Smooth muscle cell (in vitro differentiated cells): ENCODE results near the gene GP1BB. TPM values are rescaled to one million over a fixed set of nuclear protein-coding genes. Genes with fewer than 3 reads are reported as not detected.

Experiments used
- DNase-seq: peaks from one replicate; lab custom pipeline; 2025; ENCODE audit not compliant: unreplicated experiment; lab: John Stamatoyannopoulos, UW
- H2AFZ ChIP-seq: fragments of 200-600 bp; sonication (generic); 2 replicates; pipeline ENCODE4 v1.6.0; 2016; ENCODE audit warnings: antibody characterized with exemption, low read depth, mild to moderate bottlenecking
- H3F3A ChIP-seq: fragments of 200-600 bp; sonication (generic); 2 replicates; pipeline ENCODE4 v1.6.0; 2017; ENCODE audit warnings: antibody characterized with exemption, low read depth
- H3K27ac ChIP-seq: fragments of 200-600 bp; sonication (generic); 2 replicates; pipeline ENCODE4 v1.5.1; 2016; ENCODE audit warnings: low read depth, mild to moderate bottlenecking
- H3K27me3 ChIP-seq: fragments of 200-600 bp; sonication (generic); 2 replicates; pipeline ENCODE4 v1.6.1; 2016; ENCODE audit warnings: low read depth, mild to moderate bottlenecking
- H3K36me3 ChIP-seq: fragments of 200-600 bp; sonication (generic); 2 replicates; pipeline ENCODE4 v1.5.1; 2016; ENCODE audit warnings: low read depth
- H3K4me1 ChIP-seq: fragments of 200-600 bp; sonication (generic); 2 replicates; pipeline ENCODE4 v1.5.1; 2016; ENCODE audit warnings: low read depth
- H3K4me2 ChIP-seq: fragments of 200-600 bp; sonication (generic); 2 replicates; pipeline ENCODE4 v1.6.0; 2016; ENCODE audit warnings: mild to moderate bottlenecking
- H3K4me3 ChIP-seq: fragments of 200-600 bp; sonication (generic); 2 replicates; pipeline ENCODE4 v1.5.1; 2016; ENCODE audit warnings: mild to moderate bottlenecking
- H3K79me2 ChIP-seq: fragments of 200-600 bp; sonication (generic); 2 replicates; pipeline ENCODE4 v1.6.0; 2016; ENCODE audit warnings: low read depth, mild to moderate bottlenecking
- H3K9ac ChIP-seq: fragments of 200-600 bp; sonication (generic); 2 replicates; pipeline ENCODE4 v1.6.0; 2016; ENCODE audit warnings: low read depth
- H3K9me3 ChIP-seq: fragments of 200-600 bp; sonication (generic); replicated peaks from 2 replicates; pipeline ENCODE4 v1.5.1; 2016; ENCODE audit warnings: low read depth
- H4K20me1 ChIP-seq: fragments of 200-600 bp; sonication (generic); 2 replicates; pipeline ENCODE4 v1.6.0; 2016; ENCODE audit warnings: low read depth
- CTCF ChIP-seq: fragments of 200-600 bp; sonication (generic); IDR thresholded peaks from 2 replicates; pipeline ENCODE4 v1.5.1; 2017; ENCODE audit warnings: borderline replicate concordance, mild to moderate bottlenecking, antibody characterized with exemption; ENCODE audit not compliant: insufficient read depth, poor library complexity, severe bottlenecking
- WGBS: methylation state at CpG from one replicate; pipeline ENCODE4 v1.1.7; 2016; ENCODE audit warnings: low lambda C conversion rate; 5-methylcytosine and 5-hydroxymethylcytosine counted together
- polyA plus RNA-seq: library from polyadenylated mRNA; unstranded; fragments of >200 nt; fragmentation: Nextera tagmentation; extraction: Ambion mirVana; gene quantifications from 2 replicates; pipeline ENCODE4 v1.2.1, GENCODE V29; 2016
- total RNA-seq: library from RNA; depleted of rRNA; stranded (reverse); fragments of >200 nt; gene quantifications from 2 replicates; pipeline ENCODE4 v1.2.3, GENCODE V29; 2014

GP1BB gene
- total and polyA plus RNA-seq, 2 experiments from 2014 or later: 0.94 to 9.7 TPM

GRCh38 chr22:19680287-19680881 lies 43.0 kb upstream of the GP1BB start:
- no peak overlapping the region for H3K4me2 ChIP-seq
- 96% methylated on average over 16 of the region's 16 CpGs for WGBS

DNA sequence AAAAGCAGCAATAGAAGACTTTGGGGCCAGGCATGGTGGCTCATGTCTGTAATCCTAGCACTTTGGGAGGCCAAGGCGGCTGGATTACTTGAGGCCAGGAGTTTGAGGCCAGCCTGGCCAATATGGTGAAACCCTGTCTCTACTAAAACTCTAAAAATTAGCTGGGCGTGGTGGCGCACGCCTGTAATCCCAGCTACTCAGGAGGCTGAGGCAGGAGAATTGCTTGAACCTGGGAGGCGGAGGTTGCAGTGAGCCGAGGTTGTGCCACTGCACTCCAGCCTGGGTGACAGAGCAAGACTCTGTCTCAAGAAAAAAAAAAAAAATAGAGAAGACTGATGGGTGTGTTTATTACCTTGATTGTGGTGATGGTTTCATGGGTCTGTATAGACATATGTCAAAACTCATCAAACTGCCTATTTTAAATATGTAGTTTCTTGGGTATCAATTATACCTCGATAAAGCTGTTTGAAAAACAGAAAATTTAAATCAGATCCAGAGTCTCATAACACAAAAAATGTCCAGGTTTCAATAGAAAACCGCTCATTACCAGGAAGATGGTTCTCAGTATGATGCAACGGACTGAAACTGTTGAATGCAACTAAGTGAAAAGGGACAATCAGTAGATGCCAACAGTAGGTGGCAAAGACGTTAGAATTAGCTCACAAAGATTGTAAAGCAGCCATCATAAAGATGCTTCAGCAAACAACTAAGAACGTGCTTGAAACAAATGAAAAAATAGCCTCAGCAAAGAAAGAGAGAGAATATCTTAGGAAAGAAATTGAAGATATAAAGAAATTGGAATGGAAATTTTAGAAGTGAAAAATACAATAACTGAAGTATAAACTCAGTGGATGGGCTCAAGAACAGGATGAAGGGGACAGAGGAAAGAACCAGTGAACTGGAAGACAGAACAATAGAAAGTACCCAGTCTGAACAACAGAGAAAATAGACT lies 42.2 kb upstream of the GP1BB start:
- no peaks in the 10 kb centered on the region for H3K79me2 ChIP-seq
- DNase-seq: no peak
- no peak overlapping the region for H2AFZ ChIP-seq
- H3F3A ChIP-seq: no peaks in the 10 kb centered on the region
- H3K9me3 ChIP-seq: no peaks in the 10 kb centered on the region
- no peaks in the 10 kb centered on the region for H3K36me3 ChIP-seq
- H3K4me1 ChIP-seq: no peaks in the 10 kb centered on the region
- H3K4me2 ChIP-seq: no peak overlapping the region
- TF ChIP-seq CTCF: no peak
- no peak overlapping the region for H3K27ac ChIP-seq
- no peak overlapping the region for H3K9ac ChIP-seq
- H4K20me1 ChIP-seq: no peaks in the 10 kb centered on the region
- H3K27me3 ChIP-seq: no peaks in the 10 kb centered on the region
- WGBS: 94% methylated on average over 11 of the region's 11 CpGs
- H3K4me3 ChIP-seq: no peak overlapping the region

More at GRCh38 chr22:19680287-19680881, 43.0 kb upstream of the GP1BB start:
- Histone ChIP-seq H3K27ac (no peak overlapping the region), H3K9me3 (no peaks in the 10 kb centered on the region), H3K4me3 (no peak overlapping the region), H3K9ac (no peak overlapping the region), H2AFZ (no peak overlapping the region), H3K4me1 (no peaks in the 10 kb centered on the region), H3K36me3 (no peaks in the 10 kb centered on the region), H3K27me3 (no peaks in the 10 kb centered on the region), H3K79me2 (no peaks in the 10 kb centered on the region), H4K20me1 (no peaks in the 10 kb centered on the region), H3F3A (no peaks in the 10 kb centered on the region)
- no peak for DNase-seq
- TF ChIP-seq CTCF: no peak

DNA sequence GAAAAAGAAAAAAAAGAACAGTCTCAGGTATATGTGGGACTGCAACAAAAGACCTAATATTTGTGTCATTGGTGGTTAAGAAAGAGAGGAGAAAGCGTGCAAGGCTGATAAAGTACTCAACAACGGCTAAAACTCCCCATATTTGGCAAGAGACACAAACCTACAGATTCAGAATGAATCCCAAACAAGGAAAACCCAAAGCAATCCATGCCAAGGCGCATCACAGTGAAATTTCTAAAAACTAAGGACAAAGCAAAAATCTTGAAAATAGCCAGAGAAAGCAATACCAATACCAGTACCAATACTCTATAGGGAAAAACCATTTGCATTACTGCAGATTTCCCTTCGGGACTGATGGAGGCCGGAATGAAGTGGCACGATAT lies 41.5 kb upstream of the GP1BB start:
- no peak overlapping the region for H3K9ac ChIP-seq
- no peak overlapping the region for H3K4me3 ChIP-seq
- no peaks in the 10 kb centered on the region for H3K4me1 ChIP-seq
- H4K20me1 ChIP-seq: no peaks in the 10 kb centered on the region
- H3K79me2 ChIP-seq: no peaks in the 10 kb centered on the region
- H3K9me3 ChIP-seq: no peaks in the 10 kb centered on the region
- no peak for DNase-seq
- no peak overlapping the region for H3K4me2 ChIP-seq
- H3K27me3 ChIP-seq: no peaks in the 10 kb centered on the region
- H3K36me3 ChIP-seq: no peaks in the 10 kb centered on the region
- H3K27ac ChIP-seq: no peak overlapping the region
- no peak overlapping the region for H2AFZ ChIP-seq
- H3F3A ChIP-seq: no peaks in the 10 kb centered on the region
- WGBS: 92% methylated on average over 6 of the region's 6 CpGs
- no peak for TF ChIP-seq CTCF

- Histone ChIP-seq H4K20me1 (no peaks in the 10 kb centered on the region), H3K9ac (no peak overlapping the region), H3K4me1 (peaks cover 8% of the 10 kb centered on the region), H3K36me3 (no peaks in the 10 kb centered on the region), H3K4me3 (no peak overlapping the region), H3K9me3 (no peaks in the 10 kb centered on the region), H3K4me2 (no peak overlapping the region), H3K27ac (no peak overlapping the region), H3K27me3 (no peaks in the 10 kb centered on the region), H3F3A (no peaks in the 10 kb centered on the region), H2AFZ (no peak overlapping the region), H3K79me2 (no peaks in the 10 kb centered on the region)
- no peak for TF ChIP-seq CTCF
- WGBS: 92% methylated on average over 7 of the region's 7 CpGs
- no peak for DNase-seq
Observed at GRCh38 chr22:19686946-19687345, 36.4 kb upstream of the GP1BB start.
